IMR-90 (cell line): ENCODE results near the gene CRYBB2. TPM values are rescaled to one million over a fixed set of nuclear protein-coding genes. Genes with fewer than 3 reads are reported as not detected.
"Not testable (repeated sequence)": the region's sequence is repeated elsewhere in the genome, so short reads cannot be mapped to it uniquely, and the experiment has no call there.

Source experiments
- ATAC-seq: fragments of 200-7000 bp; cut with Tn5 transposase; 2 replicates; pipeline ENCODE4 v1.9.1; 2020; ENCODE audit warnings: low read depth, mild to moderate bottlenecking, moderate library complexity
- BruUV-seq: library from RNA; stranded (reverse); fragments of 400-500 nt; replicated peaks from 2 replicates; lab custom pipeline; 2021; lab: Mats Ljungman, UMichigan
- CTCF ChIA-PET: fragments of 300-600 bp; formaldehyde crosslinking; extraction: SDS; loops from one replicate; lab custom pipeline; 2021; ENCODE audit warnings: antibody characterized with exemption; lab: Yijun Ruan, JAX
- POLR2A ChIA-PET: fragments of 300-600 bp; sonication (Branson Sonifier 250); formaldehyde crosslinking; loops from one replicate; lab custom pipeline; 2022; ENCODE audit warnings: antibody characterized with exemption; ENCODE audit not compliant: unreplicated experiment; lab: Charles Lee
- DNase-seq: peaks from one replicate; pipeline ENCODE4 v3.0.0; 2013
- H2AFZ ChIP-seq: replicated peaks from 2 replicates; pipeline ENCODE3; 2013; ENCODE audit warnings: low read length, mild to moderate bottlenecking; ENCODE audit not compliant: poor library complexity
- H2AK5ac ChIP-seq: 2 replicates; pipeline ENCODE4 v1.6.1; 2013; ENCODE audit warnings: low read depth, low read length, inconsistent platforms
- H2AK9ac ChIP-seq: replicated peaks from 2 replicates; pipeline ENCODE3; 2013; ENCODE audit warnings: mild to moderate bottlenecking, low read depth, low read length, moderate library complexity; ENCODE audit not compliant: poor library complexity
- H2BK120ac ChIP-seq: 2 replicates; pipeline ENCODE4 v1.6.1; 2013; ENCODE audit warnings: low read depth, low read length, inconsistent platforms
- H2BK15ac ChIP-seq: 3 replicates; pipeline ENCODE4 v1.6.1; 2013; ENCODE audit warnings: low read depth, low read length, inconsistent platforms
- H2BK20ac ChIP-seq: 2 replicates; pipeline ENCODE4 v1.6.1; 2013; ENCODE audit warnings: low read depth, mild to moderate bottlenecking, inconsistent platforms, low read length, moderate library complexity
- H2BK5ac ChIP-seq: 2 replicates; pipeline ENCODE4 v1.6.1; 2013; ENCODE audit warnings: mild to moderate bottlenecking, low read depth, low read length, inconsistent platforms; ENCODE audit not compliant: poor library complexity, severe bottlenecking
- H3K14ac ChIP-seq: replicated peaks from 2 replicates; pipeline ENCODE4 v1.6.1; 2013; ENCODE audit warnings: low read depth, low read length, inconsistent platforms
- H3K18ac ChIP-seq: 2 replicates; pipeline ENCODE4 v1.6.1; 2013; ENCODE audit warnings: low read depth, low read length, control low read depth
- H3K23ac ChIP-seq: 2 replicates; pipeline ENCODE4 v1.6.1; 2013; ENCODE audit warnings: low read depth, low read length, inconsistent platforms
- H3K27ac ChIP-seq: 2 replicates; pipeline ENCODE4 v1.5.1; 2013; ENCODE audit warnings: mild to moderate bottlenecking, control low read depth, low read length; ENCODE audit not compliant: insufficient read depth
- H3K27me3 ChIP-seq: 2 replicates; pipeline ENCODE4 v1.6.1; 2013; ENCODE audit warnings: low read length; ENCODE audit not compliant: control insufficient read depth, insufficient read depth
- H3K36me3 ChIP-seq: 2 replicates; pipeline ENCODE4 v1.6.1; 2013; ENCODE audit warnings: low read length, mixed read lengths; ENCODE audit not compliant: control insufficient read depth, insufficient read depth
- H3K4ac ChIP-seq: 2 replicates; pipeline ENCODE4 v1.6.1; 2013; ENCODE audit warnings: low read depth, low read length, inconsistent platforms
- H3K4me1 ChIP-seq: 2 replicates; pipeline ENCODE4 v1.6.1; 2013; ENCODE audit warnings: low read length, mixed read lengths; ENCODE audit not compliant: control insufficient read depth, insufficient read depth
- H3K4me2 ChIP-seq: 2 replicates; pipeline ENCODE4 v1.6.1; 2013; ENCODE audit warnings: low read depth, mild to moderate bottlenecking, control low read depth, low read length, moderate library complexity
- H3K4me3 ChIP-seq: 2 replicates; pipeline ENCODE4 v1.5.1; 2013; ENCODE audit warnings: low read depth, mild to moderate bottlenecking, control low read depth, low read length, moderate library complexity; ENCODE audit not compliant: insufficient read depth
- H3K56ac ChIP-seq: 2 replicates; pipeline ENCODE4 v1.6.1; 2013; ENCODE audit warnings: low read length, inconsistent platforms; ENCODE audit not compliant: insufficient read depth; ENCODE audit errors: extremely low read depth
- H3K79me1 ChIP-seq, 2 experiments: 2 replicates each; pipeline ENCODE4 v1.6.1; 2013; ENCODE audit warnings: low read length in 2 of 2, inconsistent platforms in 1 of 2, low read depth in 1 of 2
- H3K9ac ChIP-seq: 2 replicates; pipeline ENCODE4 v1.6.1; 2013; ENCODE audit warnings: low read depth, low read length, control low read depth
- H3K9me1 ChIP-seq: 2 replicates; pipeline ENCODE4 v1.6.1; 2013; ENCODE audit warnings: low read length, inconsistent platforms; ENCODE audit not compliant: insufficient read depth
- H3K9me3 ChIP-seq: 2 replicates; pipeline ENCODE4 v1.6.1; 2013; ENCODE audit warnings: low read length; ENCODE audit not compliant: control insufficient read depth, insufficient read depth
- H4K20me1 ChIP-seq: 2 replicates; pipeline ENCODE4 v1.6.1; 2013; ENCODE audit warnings: low read length, inconsistent platforms; ENCODE audit not compliant: insufficient read depth
- H4K5ac ChIP-seq: 2 replicates; pipeline ENCODE4 v1.6.1; 2013; ENCODE audit warnings: mild to moderate bottlenecking, low read depth, low read length, control low read depth
- H4K8ac ChIP-seq, 2 experiments: 2 replicates each; pipeline ENCODE4 v1.6.1; 2013; ENCODE audit warnings: low read depth in 2 of 2, low read length in 2 of 2, control low read depth in 1 of 2, inconsistent platforms in 1 of 2
- H4K91ac ChIP-seq: 2 replicates; pipeline ENCODE4 v1.6.1; 2013; ENCODE audit warnings: low read depth, low read length, inconsistent platforms; ENCODE audit not compliant: insufficient read depth
- WGBS, 2 experiments: methylation state at CpG; one replicate each; pipeline versions ENCODE4 v1.1.5 to v1.1.7; 2013; ENCODE audit warnings: missing lambda C conversion rate in 2 of 2; ENCODE audit not compliant: insufficient read length in 1 of 2; ENCODE audit errors: extremely low coverage in 2 of 2; 5-methylcytosine and 5-hydroxymethylcytosine counted together
- dilution Hi-C: fragments of 300-500 bp; cut with HindIII; formaldehyde crosslinking; loops from one replicate; pipeline ENCODE4 v1.14.3; 2018; ENCODE audit warnings: low sequenced_read_pairs; ENCODE audit not compliant: unreplicated experiment
- in situ Hi-C: fragments of 300-500 bp; cut with MboI; formaldehyde crosslinking; loops from 3 replicates; pipeline ENCODE4 v1.14.3; 2019; ENCODE audit warnings: low sequenced_read_pairs, inconsistent platforms, mixed read lengths
- intact Hi-C: fragments of 100-400 bp; cut with micrococcal nuclease; formaldehyde crosslinking; loops from 2 replicates; pipeline ENCODE4 v1.10.0; 2022
- polyA plus RNA-seq, 3 experiments: library from polyadenylated mRNA; depleted of rRNA; stranded (reverse); fragments of >200 nt; gene quantifications; 2 replicates each; pipeline ENCODE4 v1.2.3, GENCODE V29; 2012; ENCODE audit warnings: low replicate concordance in 1 of 3
- total RNA-seq: library from RNA; depleted of rRNA; stranded (reverse); fragments of >200 nt; gene quantifications from 2 replicates; pipeline ENCODE4 v1.2.3, GENCODE V29; 2012

Gene CRYBB2
- total and polyA plus RNA-seq, 2 of the 4 experiments (the other 2 are of a cell fraction), result not detected

DNA sequence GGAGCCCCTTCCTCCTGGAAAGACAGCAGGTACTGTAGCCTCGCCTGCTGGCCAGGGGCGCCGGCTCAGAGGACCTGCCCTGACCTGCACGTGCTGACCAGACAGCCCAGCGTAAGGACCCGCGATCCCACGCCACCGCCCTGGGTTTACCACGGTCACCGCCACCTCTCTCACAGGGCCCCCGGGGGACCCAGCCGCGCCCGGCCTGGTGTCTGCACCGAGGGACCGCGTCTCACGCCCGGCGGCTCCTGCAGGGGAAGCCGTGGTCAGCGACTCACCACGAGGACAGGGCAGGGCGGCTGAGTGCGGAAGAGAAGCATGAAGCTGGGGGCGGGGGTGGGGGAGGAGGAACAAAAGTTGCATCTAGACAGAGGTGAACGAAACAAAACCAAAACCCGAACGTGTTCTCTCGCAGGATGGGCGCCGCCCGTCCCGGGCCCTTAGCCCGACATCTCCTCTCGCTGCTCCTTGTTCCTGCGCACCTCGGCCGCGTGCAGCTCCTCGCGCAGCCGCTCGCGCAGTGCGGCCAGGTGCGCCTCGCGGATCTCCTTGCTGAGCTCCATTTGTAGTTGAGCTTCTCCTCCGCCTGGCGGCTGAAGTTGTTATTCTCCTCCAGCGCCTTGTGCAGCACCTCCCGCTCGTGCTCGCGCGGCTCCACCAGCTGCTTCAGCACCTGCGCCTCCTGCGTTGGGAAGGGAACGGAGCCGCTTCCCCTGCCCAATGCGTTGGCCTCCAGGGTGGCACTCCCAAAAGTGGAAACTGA, 40.4 kb upstream of the CRYBB2 start:
- H2BK120ac ChIP-seq, in situ Hi-C loops, H2AFZ ChIP-seq, H4K8ac ChIP-seq, H3K4ac ChIP-seq, H3K79me1 ChIP-seq, CTCF ChIA-PET, DNase-seq, H4K5ac ChIP-seq, BruUV-seq, H3K9ac ChIP-seq, H3K18ac ChIP-seq, H3K23ac ChIP-seq, H3K4me1 ChIP-seq, H3K27ac ChIP-seq, H4K20me1 ChIP-seq, H2AK5ac ChIP-seq, H3K4me3 ChIP-seq, H3K36me3 ChIP-seq, H3K9me1 ChIP-seq, H2BK20ac ChIP-seq, intact Hi-C loops, H3K56ac ChIP-seq, H4K91ac ChIP-seq, H3K4me2 ChIP-seq, H3K9me3 ChIP-seq, ATAC-seq, H2AK9ac ChIP-seq, POLR2A ChIA-PET, H2BK5ac ChIP-seq, H3K14ac ChIP-seq, dilution Hi-C loops, H2BK15ac ChIP-seq, H3K27me3 ChIP-seq: not testable (repeated sequence)
- WGBS, 2 experiments, result 14% methylated on average over 31 of the region's 63 CpGs; no CpG with 5 or more reads in 1 of the 2 experiments
